Upper lobe of left lung (tissue), 4 donors: Measurements from ENCODE around the gene DARS2.
"Not testable (repeated sequence)": the region's sequence is repeated elsewhere in the genome, so short reads cannot be mapped to it uniquely, and the experiment has no call there.

Experiments
- CTCF ChIP-seq, 6 experiments: fragments of 450-650 bp in 4 of 6; fragments of 200-600 bp in 2 of 6; sonication (generic) in 2 of 6; IDR thresholded peaks; one replicate each; pipeline ENCODE4 v1.5.1; 2016 to 2019; ENCODE audit warnings: antibody characterized with exemption in 6 of 6
- EP300 ChIP-seq, 4 donors: sonication (generic); formaldehyde crosslinking; IDR thresholded peaks; one replicate each; pipeline ENCODE4 v1.5.1; 2017; ENCODE audit warnings: antibody characterized with exemption in 4 of 4, control low read depth in 2 of 4
- POLR2AphosphoS5 ChIP-seq, 2 donors: sonication (generic); formaldehyde crosslinking; IDR thresholded peaks; one replicate each; pipeline ENCODE4 v1.5.1; 2017; ENCODE audit warnings: antibody characterized with exemption in 2 of 2

GRCh38 chr1:173813654-173814053 is 10.8 kb upstream of the DARS2 start:
- not testable (repeated sequence) for TF ChIP-seq CTCF, POLR2AphosphoS5, EP300 (IDR thresholded peaks at IDR 0.05)
